ENCODE results near the gene TTYH2. TPM values are rescaled to one million over a fixed set of nuclear protein-coding genes. Genes with fewer than 3 reads are reported as not detected.

The TTYH2 gene
- 0.85 and 1.5 TPM in 2 replicates for total RNA-seq

GRCh38 chr17:74212913-74213791 lies at the start of gene TTYH2:
Gene TTYH2, plus strand, starts transcription at chr17:74213571. Its CDS starts 17 bp downstream, at chr17:74213588.

GRCh38 chr17:74203439-74204240 lies 9.7 kb upstream of the TTYH2 start, which contains the start of gene RPL38:
Gene RPL38, plus strand, starts transcription at chr17:74203678. Its CDS starts 278 bp downstream, at chr17:74203956.

GRCh38 chr17:74274060-74274708 lies 60.8 kb downstream of the TTYH2 start, which contains the start of gene DNAI2:
Gene DNAI2, plus strand, starts transcription at chr17:74274234. Its CDS starts 7,584 bp downstream, at chr17:74281818.

Other genes with a start within 250 kb of the TTYH2 start
- 561 and 1,016 TPM in 2 replicates for gene RPL38, start 9.9 kb upstream of the TTYH2 start, total RNA-seq
- gene DNAI2, start 60.7 kb downstream of the TTYH2 start, total RNA-seq = not detected in 2 replicates
- not detected in 2 replicates for gene KIF19, start 112.7 kb downstream of the TTYH2 start, total RNA-seq
- not detected in 2 replicates for gene BTBD17, start 148.3 kb downstream of the TTYH2 start, total RNA-seq
- gene GPR142, start 153.9 kb downstream of the TTYH2 start, total RNA-seq = not detected in 2 replicates
- 7.9 and 15.5 TPM in 2 replicates for gene GPRC5C, start 218.5 kb downstream of the TTYH2 start, total RNA-seq

All from regular cardiac myocyte (primary cell).